HepG2 (cell line): ENCODE data around the gene ACTN3. TPM values are rescaled to one million over a fixed set of nuclear protein-coding genes. Genes with fewer than 3 reads are reported as not detected.

Experiments used
- CHD2 ChIP-seq: IDR thresholded peaks from 2 replicates; pipeline ENCODE4 v1.6.1; 2011; ENCODE audit warnings: low read depth, low read length, improper control_type of control experiment
- FOXC1 ChIP-seq: sonication (generic); formaldehyde crosslinking; IDR thresholded peaks from 2 replicates; pipeline ENCODE4 v1.8.0; 2022; ENCODE audit warnings: mild to moderate bottlenecking, missing genetic modification reagents, borderline replicate concordance
- GTF3A ChIP-seq: sonication (generic); formaldehyde crosslinking; conservative IDR thresholded peaks from 2 replicates; pipeline ENCODE4 v1.4.0; 2020; ENCODE audit warnings: mild to moderate bottlenecking, missing genetic modification reagents
- MAZ ChIP-seq, 2 experiments: sonication (generic) in 1 of 2; formaldehyde crosslinking in 1 of 2; IDR thresholded peaks; 2 replicates each; pipeline versions ENCODE4 v1.5.0 to v1.6.1; 2012 to 2020; ENCODE audit warnings: low read depth in 2 of 2, mild to moderate bottlenecking in 2 of 2, borderline replicate concordance in 1 of 2, improper control_type of control experiment in 1 of 2, low read length in 1 of 2, missing genetic modification reagents in 1 of 2, moderate library complexity in 1 of 2
- MZF1 ChIP-seq: sonication (generic); formaldehyde crosslinking; IDR thresholded peaks from 2 replicates; pipeline ENCODE4 v1.8.1; 2023; ENCODE audit warnings: mild to moderate bottlenecking, missing genetic modification reagents, borderline replicate concordance
- NONO ChIP-seq, 2 experiments: fragments of 450-650 bp in 1 of 2; sonication (generic) in 1 of 2; formaldehyde crosslinking in 1 of 2; IDR thresholded peaks in 1 of 2; conservative IDR thresholded peaks in 1 of 2; 2 replicates each; pipeline versions ENCODE4 v1.6.1 to v1.8.0; 2017 to 2022; ENCODE audit warnings: mild to moderate bottlenecking in 1 of 2, missing genetic modification reagents in 1 of 2, moderate library complexity in 1 of 2
- NRL ChIP-seq: sonication (generic); formaldehyde crosslinking; IDR thresholded peaks from 2 replicates; pipeline ENCODE4 v1.5.0; 2020; ENCODE audit warnings: missing genetic modification reagents, mild to moderate bottlenecking, moderate library complexity, borderline replicate concordance
- PTBP1 ChIP-seq: fragments of 200-400 bp; formaldehyde crosslinking; IDR thresholded peaks from 2 replicates; pipeline ENCODE4 v1.6.1; 2018; ENCODE audit warnings: low read length, low read depth; ENCODE audit not compliant: poor library complexity, severe bottlenecking
- SRSF9 ChIP-seq: fragments of 200-400 bp; formaldehyde crosslinking; IDR thresholded peaks from 2 replicates; pipeline ENCODE4 v1.6.1; 2018; ENCODE audit warnings: borderline replicate concordance, mild to moderate bottlenecking, low read depth, low read length; ENCODE audit not compliant: insufficient read depth, poor library complexity, severe bottlenecking
- STAT5B ChIP-seq: sonication (generic); formaldehyde crosslinking; IDR thresholded peaks from 2 replicates; pipeline ENCODE4 v1.4.0; 2020; ENCODE audit warnings: missing genetic modification reagents
- TBL1XR1 ChIP-seq: fragments of 150-350 bp; IDR thresholded peaks from 2 replicates; pipeline ENCODE4 v1.6.1; 2014; ENCODE audit warnings: borderline replicate concordance, low read length; ENCODE audit not compliant: partially characterized antibody
- XRCC5 ChIP-seq: fragments of 200-400 bp; formaldehyde crosslinking; optimal IDR thresholded peaks from 2 replicates; pipeline ENCODE3; 2017; ENCODE audit warnings: mild to moderate bottlenecking, low read length
- YEATS2 ChIP-seq: sonication (generic); formaldehyde crosslinking; IDR thresholded peaks from 2 replicates; pipeline ENCODE4 v1.4.0; 2020; ENCODE audit warnings: missing genetic modification reagents, borderline replicate concordance
- ZBTB14 ChIP-seq: sonication (generic); formaldehyde crosslinking; IDR thresholded peaks from 2 replicates; pipeline ENCODE4 v1.4.0; 2020; ENCODE audit warnings: missing genetic modification reagents
- ZBTB25 ChIP-seq: IDR thresholded peaks from 2 replicates; pipeline ENCODE4 v1.6.1; 2018; ENCODE audit warnings: missing genetic modification reagents
- ZBTB46 ChIP-seq: sonication (generic); formaldehyde crosslinking; IDR thresholded peaks from 2 replicates; pipeline ENCODE4 v1.4.0; 2020; ENCODE audit warnings: mild to moderate bottlenecking, missing genetic modification reagents, borderline replicate concordance
- ZC3H13 ChIP-seq: sonication (generic); formaldehyde crosslinking; IDR thresholded peaks from 2 replicates; pipeline ENCODE4 v1.8.1; 2023; ENCODE audit warnings: mild to moderate bottlenecking, missing genetic modification reagents, moderate library complexity
- ZNF414 ChIP-seq: sonication (generic); formaldehyde crosslinking; IDR thresholded peaks from 2 replicates; pipeline ENCODE4 v1.5.0; 2020; ENCODE audit warnings: missing genetic modification reagents
- ZNF546 ChIP-seq: sonication (generic); formaldehyde crosslinking; conservative IDR thresholded peaks from 2 replicates; pipeline ENCODE4 v1.8.1; 2023; ENCODE audit warnings: mild to moderate bottlenecking, missing genetic modification reagents
- ZNF563 ChIP-seq: sonication (generic); formaldehyde crosslinking; IDR thresholded peaks from 2 replicates; pipeline ENCODE4 v1.8.0; 2022; ENCODE audit warnings: mild to moderate bottlenecking, moderate library complexity, missing genetic modification reagents
- ZNF784 ChIP-seq: sonication (generic); formaldehyde crosslinking; IDR thresholded peaks from 2 replicates; pipeline ENCODE4 v1.5.1; 2020; ENCODE audit warnings: missing genetic modification reagents, mild to moderate bottlenecking, borderline replicate concordance
- polyA plus RNA-seq, 8 experiments: library from polyadenylated mRNA; depleted of rRNA in 3 of 8; stranded (reverse) in 7 of 8; unstranded in 1 of 8; fragments of >200 nt; fragmentation: Illumina TruSeq in 4 of 8; extraction: Trizol in 4 of 8; gene quantifications; 2 replicates each; pipeline versions ENCODE4 v1.2.1 to v1.2.3, GENCODE V29; 2011 to 2016; ENCODE audit warnings: low read depth in 4 of 8, missing spikeins in 1 of 8, mixed read lengths in 1 of 8; ENCODE audit not compliant: insufficient read depth in 1 of 8
- total RNA-seq, 5 experiments: library from RNA; depleted of rRNA; stranded (reverse); fragments of >200 nt; fragmentation: Illumina TruSeq; extraction: Trizol; gene quantifications; 2 replicates each; pipeline ENCODE4 v1.2.3, GENCODE V29; 2016; ENCODE audit warnings: low read depth in 1 of 5

ACTN3 gene
- total and polyA plus RNA-seq, 2 of the 13 experiments (the other 11 are each of a cell fraction or from before 2014, with no cell fraction given) = 0.04 to 0.09 TPM

GRCh38 chr11:66510271-66510989, 36.3 kb upstream of the ACTN3 start, which contains the start of gene BBS1 (continued):
- no peak for TF ChIP-seq SRSF9
- 0 out of 2 replicates have a peak, but pooled peaks have one; percentile 42 for TF ChIP-seq GTF3A (CRISPR knock-in tag)
- no peak for TF ChIP-seq PTBP1
- TF ChIP-seq NONO (IDR thresholded peaks at IDR 0.05) = no peak
- peak; percentile 75; the same call in 1 of the 2 replicates for TF ChIP-seq NONO (CRISPR knock-in tag; conservative IDR thresholded peaks at IDR 0.05)
- TF ChIP-seq CHD2 = peak; percentile 29; the same call in 1 of the 2 replicates
- peak; percentile 95 for TF ChIP-seq XRCC5
- TF ChIP-seq MAZ (IDR thresholded peaks at IDR 0.05; ENCODE audit: borderline replicate concordance, low read depth, low read length) = 0 out of 2 replicates have a peak, but pooled peaks have one; percentile 54
- peak; percentile 85 for TF ChIP-seq MAZ (CRISPR knock-in tag; IDR thresholded peaks at IDR 0.05; ENCODE audit: low read depth)
- peak; percentile 43; the same call in 1 of the 2 replicates for TF ChIP-seq NRL (CRISPR knock-in tag)
- TF ChIP-seq MZF1 = no peak
- TF ChIP-seq TBL1XR1 = peak; percentile 20
- TF ChIP-seq ZBTB14 (CRISPR knock-in tag) = peak; percentile 51; the same call in 1 of the 2 replicates
- 0 out of 2 replicates have a peak, but pooled peaks have one; percentile 27 for TF ChIP-seq ZNF414
- no peak; the same call in 1 of the 2 replicates for TF ChIP-seq ZNF784 (CRISPR knock-in tag)
- no peak for TF ChIP-seq ZBTB46 (CRISPR knock-in tag)
- TF ChIP-seq YEATS2 = peak; percentile 75; the same call in 1 of the 2 replicates
- no peak for TF ChIP-seq ZBTB25 (CRISPR knock-in tag)
- no peak for TF ChIP-seq STAT5B (CRISPR knock-in tag)
- TF ChIP-seq ZNF563 (CRISPR knock-in tag) = no peak
- TF ChIP-seq FOXC1 (CRISPR knock-in tag) = no peak
- 0 out of 2 replicates have a peak, but pooled peaks have one; percentile 71 for TF ChIP-seq ZNF546 (CRISPR knock-in tag)
- TF ChIP-seq ZC3H13 (CRISPR knock-in tag) = no peak
